Body of pancreas (tissue), 4 donors: ENCODE data around the gene C9orf152.

Experiments used
- POLR2A ChIP-seq, 3 donors: fragments of 450-650 bp; IDR thresholded peaks; one replicate each; pipeline ENCODE4 v1.6.1; 2016; ENCODE audit warnings: antibody characterized with exemption in 3 of 3, mild to moderate bottlenecking in 2 of 3
- TF ChIP-seq, protein P1 (sequence below), 7 experiments: fragments of 450-650 bp in 4 of 7; fragments of 200-600 bp in 3 of 7; sonication (generic) in 3 of 7; IDR thresholded peaks; one replicate each; pipeline ENCODE4 v1.5.1; 2016 to 2019; ENCODE audit warnings: antibody characterized with exemption in 7 of 7

DNA sequence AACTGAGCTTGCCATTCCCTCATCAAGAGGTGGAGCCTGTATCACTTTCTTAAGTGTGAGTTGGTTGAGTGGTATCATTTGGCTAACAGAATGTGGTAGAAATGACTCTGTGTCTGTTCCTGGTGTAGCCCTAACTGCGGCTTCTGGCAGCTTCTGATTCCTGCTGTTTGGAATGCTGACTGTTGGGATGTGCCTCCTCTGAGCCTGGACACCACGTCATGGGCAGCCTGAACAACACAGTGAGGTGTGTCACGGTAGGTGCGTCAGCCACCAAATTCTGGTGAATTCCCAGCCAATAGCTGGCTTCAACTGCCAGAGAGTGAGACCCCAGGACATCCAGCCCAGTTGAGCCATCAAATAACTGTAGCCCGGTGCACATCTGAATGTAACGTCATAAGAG, 6.1 kb upstream of the C9orf152 start:
- TF ChIP-seq, protein P1, sequence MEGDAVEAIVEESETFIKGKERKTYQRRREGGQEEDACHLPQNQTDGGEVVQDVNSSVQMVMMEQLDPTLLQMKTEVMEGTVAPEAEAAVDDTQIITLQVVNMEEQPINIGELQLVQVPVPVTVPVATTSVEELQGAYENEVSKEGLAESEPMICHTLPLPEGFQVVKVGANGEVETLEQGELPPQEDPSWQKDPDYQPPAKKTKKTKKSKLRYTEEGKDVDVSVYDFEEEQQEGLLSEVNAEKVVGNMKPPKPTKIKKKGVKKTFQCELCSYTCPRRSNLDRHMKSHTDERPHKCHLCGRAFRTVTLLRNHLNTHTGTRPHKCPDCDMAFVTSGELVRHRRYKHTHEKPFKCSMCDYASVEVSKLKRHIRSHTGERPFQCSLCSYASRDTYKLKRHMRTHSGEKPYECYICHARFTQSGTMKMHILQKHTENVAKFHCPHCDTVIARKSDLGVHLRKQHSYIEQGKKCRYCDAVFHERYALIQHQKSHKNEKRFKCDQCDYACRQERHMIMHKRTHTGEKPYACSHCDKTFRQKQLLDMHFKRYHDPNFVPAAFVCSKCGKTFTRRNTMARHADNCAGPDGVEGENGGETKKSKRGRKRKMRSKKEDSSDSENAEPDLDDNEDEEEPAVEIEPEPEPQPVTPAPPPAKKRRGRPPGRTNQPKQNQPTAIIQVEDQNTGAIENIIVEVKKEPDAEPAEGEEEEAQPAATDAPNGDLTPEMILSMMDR (IDR thresholded peaks at IDR 0.05) = no peak
- no peak for TF ChIP-seq POLR2A (IDR thresholded peaks at IDR 0.05)
